NT2/D1 (cell line): Measurements from ENCODE around the gene BPIFB4.

Source experiments
- SUZ12 ChIP-seq: IDR thresholded peaks from 2 replicates; pipeline ENCODE4 v1.6.1; 2011; ENCODE audit not compliant: insufficient read length, insufficient read depth; ENCODE audit errors: extremely low read depth
- YY1 ChIP-seq: IDR thresholded peaks from 2 replicates; pipeline ENCODE4 v1.6.1; 2011; ENCODE audit not compliant: insufficient read length, insufficient read depth
- ZNF274 ChIP-seq: IDR thresholded peaks from 2 replicates; pipeline ENCODE4 v1.6.1; 2011; ENCODE audit warnings: mild to moderate bottlenecking, low read depth, low read length

DNA sequence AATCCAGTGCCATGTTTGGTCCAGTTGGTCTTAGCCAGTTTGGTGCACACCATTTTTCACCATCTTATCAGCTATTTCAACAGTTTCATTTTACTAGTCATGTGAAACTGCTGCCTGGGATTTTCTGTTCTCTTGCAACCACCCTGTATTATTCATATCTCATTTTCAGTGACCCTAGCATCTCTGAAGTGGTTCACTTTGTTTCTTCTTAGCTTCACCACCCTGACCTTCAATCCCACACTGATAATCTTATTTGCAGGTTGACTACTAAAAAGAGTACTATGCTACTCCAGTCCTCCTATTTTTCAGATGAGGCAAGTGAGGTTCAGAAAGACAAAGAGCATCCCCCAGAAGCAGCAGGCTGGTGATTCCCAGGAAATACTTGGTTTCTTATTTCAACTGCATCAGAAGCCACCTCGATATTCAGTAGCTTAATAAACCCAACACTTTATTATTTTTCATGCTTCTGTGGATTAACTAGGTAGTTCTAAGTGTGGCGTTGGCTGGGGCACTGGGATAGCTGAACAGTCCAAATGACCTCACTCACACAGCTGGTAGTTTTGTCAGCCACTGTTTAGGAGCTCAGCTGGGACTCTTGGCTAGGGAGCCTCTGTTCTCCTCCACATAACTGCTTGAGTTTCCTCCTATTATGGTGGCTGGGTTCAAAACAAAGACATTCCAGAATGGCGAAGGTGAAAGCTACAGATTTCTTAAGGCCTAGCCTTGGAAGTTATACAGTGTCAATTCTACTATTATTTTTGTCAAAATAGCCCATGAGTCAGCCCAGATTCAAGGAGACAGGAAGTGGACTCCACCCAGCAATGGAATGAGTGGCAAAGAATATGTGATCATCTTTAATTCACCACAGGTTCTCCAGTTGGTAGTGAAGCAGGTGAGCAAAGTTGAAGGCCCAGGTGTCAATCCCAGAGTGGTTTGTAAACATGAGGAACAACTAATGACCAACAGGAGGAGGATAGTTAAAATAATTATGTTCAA lies 40.6 kb downstream of the BPIFB4 start:
- TF ChIP-seq SUZ12 (no peak), YY1 (no peak), ZNF274 (no peak)
